ENCODE results near the gene LRRC30. TPM values are rescaled to one million over a fixed set of nuclear protein-coding genes. Genes with fewer than 3 reads are reported as not detected.

LRRC30 gene
- total and polyA plus RNA-seq, 2 donors (not counting 1 experiment from before 2014, with no cell fraction given), result not detected

DNA sequence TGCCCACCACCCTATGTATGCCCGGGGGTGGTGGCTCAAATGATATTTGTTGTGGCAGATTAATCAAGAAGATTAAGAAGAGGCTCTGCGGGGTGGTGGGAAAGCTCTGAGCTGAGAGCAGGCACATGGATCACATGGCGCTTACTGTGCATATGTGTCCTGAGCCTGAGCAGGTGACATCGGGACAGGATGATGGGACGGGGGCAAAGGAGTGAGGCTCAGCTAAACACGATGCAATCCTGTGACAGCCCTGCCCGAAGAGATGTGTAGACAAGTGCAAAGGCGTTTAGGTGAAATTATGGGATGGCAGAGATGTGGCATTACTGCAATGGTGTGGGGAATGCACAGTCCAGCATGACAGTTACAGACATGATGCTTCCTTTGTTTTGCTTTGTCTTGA, 6.0 kb downstream of the LRRC30 start:
- TF ChIP-seq EZH2 (IDR thresholded peaks at IDR 0.05; ENCODE audit: low read length, missing control alignments), result no peak
- TF ChIP-seq CTCF (conservative IDR thresholded peaks at IDR 0.05 in 1 of 2, IDR thresholded peaks at IDR 0.05 in 1 of 2; ENCODE audit: low read depth in 1 of 2, low read length in 2 of 2), result no peak
- H3K36me3 ChIP-seq (ENCODE audit: control insufficient read depth, insufficient read depth, low read length), result no peaks in the 10 kb centered on the region
- no peak overlapping the region for H3K4me2 ChIP-seq (ENCODE audit: extremely low read depth, insufficient read depth, low read length)
- H3K27ac ChIP-seq (ENCODE audit: insufficient read depth, low read length), result no peak overlapping the region
- no peaks in the 10 kb centered on the region for H3K9me3 ChIP-seq (ENCODE audit: control insufficient read depth, insufficient read depth, low read depth, low read length)
- no peaks in the 10 kb centered on the region for H3K4me1 ChIP-seq (ENCODE audit: control insufficient read depth, extremely low read depth, insufficient read depth, low read length)
- no peak overlapping the region for H3K4me3 ChIP-seq (replicated peaks in 1 of 4; ENCODE audit: control extremely low read depth in 1 of 4, insufficient read depth in 1 of 4, low read depth in 3 of 4, low read length in 4 of 4)
- no peaks in the 10 kb centered on the region for H3K79me2 ChIP-seq (ENCODE audit: control insufficient read depth, insufficient read depth, low read length)
- no peak overlapping the region for H3K9ac ChIP-seq (ENCODE audit: insufficient read depth, low read length)
- no peaks in the 10 kb centered on the region for H3K27me3 ChIP-seq (ENCODE audit: control insufficient read depth, insufficient read depth, low read length)
- H4K20me1 ChIP-seq (ENCODE audit: control insufficient read depth, extremely low read depth, insufficient read depth, low read length), result no peaks in the 10 kb centered on the region
- H2AFZ ChIP-seq (ENCODE audit: low read length), result no peak overlapping the region
- DNase-seq (ENCODE audit: low read depth in 2 of 2), result no peak

GRCh38 chr18:7237673-7238272, 6.9 kb downstream of the LRRC30 start:
- no peak for TF ChIP-seq CTCF (conservative IDR thresholded peaks at IDR 0.05 in 1 of 2, IDR thresholded peaks at IDR 0.05 in 1 of 2; ENCODE audit: low read depth in 1 of 2, low read length in 2 of 2)
- TF ChIP-seq EZH2 (IDR thresholded peaks at IDR 0.05; ENCODE audit: low read length, missing control alignments), result no peak
- no peak overlapping the region for H2AFZ ChIP-seq (ENCODE audit: low read length)
- no peak overlapping the region for H3K27ac ChIP-seq (ENCODE audit: insufficient read depth, low read length)

GRCh38 chr18:7242926-7243325, 12.0 kb downstream of the LRRC30 start:
- Histone ChIP-seq H4K20me1 (ENCODE audit: control insufficient read depth, extremely low read depth, insufficient read depth, low read length) (no peaks in the 10 kb centered on the region), H3K4me3 (replicated peaks in 1 of 4; ENCODE audit: control extremely low read depth in 1 of 4, insufficient read depth in 1 of 4, low read depth in 3 of 4, low read length in 4 of 4) (no peak overlapping the region), H3K4me1 (ENCODE audit: control insufficient read depth, extremely low read depth, insufficient read depth, low read length) (no peaks in the 10 kb centered on the region), H3K36me3 (ENCODE audit: control insufficient read depth, insufficient read depth, low read length) (no peaks in the 10 kb centered on the region), H2AFZ (ENCODE audit: low read length) (no peak overlapping the region), H3K27ac (ENCODE audit: insufficient read depth, low read length) (no peak overlapping the region), H3K27me3 (ENCODE audit: control insufficient read depth, insufficient read depth, low read length) (no peaks in the 10 kb centered on the region), H3K9me3 (ENCODE audit: control insufficient read depth, insufficient read depth, low read depth, low read length) (no peaks in the 10 kb centered on the region), H3K9ac (ENCODE audit: insufficient read depth, low read length) (no peak overlapping the region), H3K79me2 (ENCODE audit: control insufficient read depth, insufficient read depth, low read length) (no peaks in the 10 kb centered on the region), H3K4me2 (ENCODE audit: extremely low read depth, insufficient read depth, low read length) (no peak overlapping the region)
- DNase-seq (ENCODE audit: low read depth in 2 of 2), result no peak
- TF ChIP-seq CTCF (conservative IDR thresholded peaks at IDR 0.05 in 1 of 2, IDR thresholded peaks at IDR 0.05 in 1 of 2; ENCODE audit: low read depth in 1 of 2, low read length in 2 of 2) (no peak), EZH2 (IDR thresholded peaks at IDR 0.05; ENCODE audit: low read length, missing control alignments) (no peak)

More at GRCh38 chr18:7237673-7238272, 6.9 kb downstream of the LRRC30 start:
- H3K79me2 ChIP-seq (ENCODE audit: control insufficient read depth, insufficient read depth, low read length), result no peaks in the 10 kb centered on the region
- no peak overlapping the region for H3K9ac ChIP-seq (ENCODE audit: insufficient read depth, low read length)
- H4K20me1 ChIP-seq (ENCODE audit: control insufficient read depth, extremely low read depth, insufficient read depth, low read length), result no peaks in the 10 kb centered on the region
- H3K27me3 ChIP-seq (ENCODE audit: control insufficient read depth, insufficient read depth, low read length), result no peaks in the 10 kb centered on the region
- no peak overlapping the region for H3K4me3 ChIP-seq (replicated peaks in 1 of 4; ENCODE audit: control extremely low read depth in 1 of 4, insufficient read depth in 1 of 4, low read depth in 3 of 4, low read length in 4 of 4)
- no peak for DNase-seq (ENCODE audit: low read depth in 2 of 2)
- no peaks in the 10 kb centered on the region for H3K9me3 ChIP-seq (ENCODE audit: control insufficient read depth, insufficient read depth, low read depth, low read length)
- no peaks in the 10 kb centered on the region for H3K36me3 ChIP-seq (ENCODE audit: control insufficient read depth, insufficient read depth, low read length)
- H3K4me1 ChIP-seq (ENCODE audit: control insufficient read depth, extremely low read depth, insufficient read depth, low read length), result no peaks in the 10 kb centered on the region
- no peak overlapping the region for H3K4me2 ChIP-seq (ENCODE audit: extremely low read depth, insufficient read depth, low read length)

Data from fibroblast of lung (primary cell).